GM21447 (cell line): Measurements from ENCODE around the gene ADPRHL1.

ENCODE experiments used
- ATAC-seq: cut with Tn5 transposase; IDR thresholded peaks from one replicate; pipeline ENCODE4 v1.9.1; 2021; ENCODE audit not compliant: unreplicated experiment

ADPRHL1 gene

DNA sequence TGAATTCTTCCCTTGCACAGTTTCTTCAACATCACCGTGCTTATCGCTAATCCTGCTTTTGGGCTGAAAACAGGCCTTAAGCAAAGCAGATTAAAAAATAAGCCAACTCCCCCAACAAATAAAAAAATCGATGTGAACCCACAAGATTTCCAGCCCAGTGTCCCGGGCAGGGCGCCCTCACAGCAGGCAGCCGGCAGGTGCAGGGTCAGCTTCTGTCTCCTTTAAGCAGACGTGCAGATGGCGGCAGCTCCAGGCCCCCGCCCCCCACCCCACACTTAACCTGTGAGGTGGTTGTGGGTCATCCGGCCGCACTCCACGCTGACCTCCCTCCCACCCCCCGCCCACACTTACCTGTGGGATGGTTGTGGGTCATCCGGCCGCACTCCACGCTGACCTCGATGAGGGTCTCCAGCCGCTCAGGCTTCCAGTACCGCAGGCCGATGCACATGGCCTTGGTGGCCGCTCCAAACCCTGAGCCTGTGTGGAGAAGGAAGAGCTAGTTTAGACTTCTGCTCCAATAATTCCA, 19.8 kb downstream of the ADPRHL1 start:
- no peak for ATAC-seq

DNA sequence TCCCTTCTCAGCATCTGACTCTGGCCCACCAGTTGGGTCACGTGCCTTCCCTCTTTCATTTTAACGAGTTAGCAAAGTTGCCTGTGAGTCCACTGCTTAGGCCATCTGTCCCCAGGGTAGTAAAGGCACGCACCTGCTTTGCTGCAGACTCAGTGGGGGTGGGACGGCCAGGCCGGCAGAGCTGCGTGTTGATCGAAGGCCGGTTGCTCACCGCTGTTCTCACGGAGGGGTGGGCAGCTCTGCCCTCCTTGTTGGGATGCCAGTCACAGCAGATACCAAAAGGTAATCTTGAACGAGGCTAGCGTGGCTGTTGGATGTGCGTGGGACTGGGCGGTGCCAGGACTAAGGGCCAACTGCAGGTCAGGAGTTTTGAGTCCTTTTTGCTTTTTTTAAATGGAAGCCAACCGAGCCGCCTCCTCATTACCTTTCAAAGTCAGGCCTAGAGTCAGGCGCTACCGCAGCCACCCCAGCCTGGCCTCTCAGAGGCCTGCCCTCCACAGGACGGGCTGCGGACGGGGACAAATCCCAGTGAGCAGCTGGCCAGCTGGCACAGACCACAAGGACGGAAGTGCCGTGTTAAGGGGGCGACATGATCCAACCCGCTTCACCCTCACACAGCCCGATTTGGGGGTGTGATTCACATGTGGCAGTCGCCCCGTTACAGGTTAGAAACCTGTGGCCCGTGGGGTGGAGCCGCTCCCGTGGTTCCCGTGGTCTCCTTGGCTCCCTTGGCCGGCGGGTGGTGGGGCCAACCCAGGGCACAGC, 20.6 kb downstream of the ADPRHL1 start:
- no peak for ATAC-seq

DNA sequence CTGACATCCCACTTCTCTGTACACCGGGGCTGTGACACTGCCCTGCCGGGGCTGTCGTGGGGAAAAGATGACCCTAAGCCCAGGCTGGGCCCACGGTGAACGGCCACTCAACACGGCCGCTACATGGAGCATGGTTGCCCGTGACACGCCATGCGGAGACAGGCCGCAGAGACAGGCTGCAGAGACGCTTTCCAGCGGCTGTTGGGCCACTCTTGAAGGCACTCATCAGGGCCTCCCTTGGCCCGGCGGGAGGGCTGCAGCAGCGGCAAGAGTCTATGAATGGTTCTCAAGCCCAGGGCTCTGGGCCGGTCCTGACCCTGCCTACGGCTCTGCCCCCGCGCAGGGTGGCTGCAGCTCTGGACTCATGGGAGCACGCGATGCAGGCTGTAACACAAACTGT, 22.1 kb downstream of the ADPRHL1 start:
- ATAC-seq, result no peak

DNA sequence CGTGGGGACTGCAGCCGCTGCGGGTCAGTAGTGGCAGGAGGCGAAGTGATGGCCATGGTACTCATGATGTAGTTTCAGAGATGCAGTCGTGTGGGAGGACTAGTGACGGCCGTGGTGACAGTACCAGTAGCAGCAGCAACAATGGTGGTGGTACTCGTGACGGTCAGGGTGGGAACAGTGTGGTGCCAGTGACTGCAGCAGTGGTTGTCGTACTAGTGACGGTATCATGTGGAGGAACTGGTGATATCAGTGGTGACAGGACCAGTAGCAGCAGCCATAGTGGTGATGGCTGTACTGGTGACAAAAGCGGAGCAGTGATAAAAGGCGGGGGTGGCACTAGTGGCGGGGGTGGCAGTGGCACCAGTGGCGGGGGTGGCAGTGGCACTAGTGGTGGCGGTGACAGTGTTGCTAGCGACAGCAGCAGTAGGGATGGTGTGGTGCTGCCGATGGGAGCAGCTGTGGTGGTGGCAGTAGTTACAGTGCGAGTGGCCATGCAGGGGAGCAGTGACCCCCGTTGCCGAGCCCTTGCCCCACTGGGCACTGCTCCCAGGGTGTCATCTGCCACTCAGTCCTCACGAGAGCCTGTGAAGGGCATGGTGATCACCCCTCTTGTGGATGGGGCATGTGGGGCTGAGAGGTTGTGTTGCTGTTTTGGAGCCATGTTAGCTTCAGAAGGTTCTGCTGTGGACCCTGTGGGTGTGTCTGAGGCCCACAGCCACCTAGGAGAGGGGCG, 22.7 kb downstream of the ADPRHL1 start:
- ATAC-seq, result no peak

DNA sequence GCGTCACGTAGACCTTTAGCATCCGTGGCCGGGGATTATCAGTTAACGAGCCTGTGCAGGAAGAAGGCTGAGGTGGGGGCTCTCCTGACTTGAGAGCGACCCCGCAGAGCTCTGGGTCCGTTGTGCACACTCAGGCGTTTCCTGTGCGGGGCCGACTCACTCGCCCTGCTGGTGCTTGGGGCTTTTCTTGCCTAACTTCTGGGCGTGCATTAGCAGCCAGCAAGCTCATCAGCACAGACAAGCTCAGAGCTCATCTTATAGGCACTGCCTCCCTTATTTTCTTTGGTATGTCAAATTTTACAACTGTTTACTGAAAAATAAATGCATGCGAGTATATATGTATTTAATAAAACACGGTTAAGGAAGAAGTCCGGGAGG, 23.7 kb downstream of the ADPRHL1 start:
- ATAC-seq, result no peak

DNA sequence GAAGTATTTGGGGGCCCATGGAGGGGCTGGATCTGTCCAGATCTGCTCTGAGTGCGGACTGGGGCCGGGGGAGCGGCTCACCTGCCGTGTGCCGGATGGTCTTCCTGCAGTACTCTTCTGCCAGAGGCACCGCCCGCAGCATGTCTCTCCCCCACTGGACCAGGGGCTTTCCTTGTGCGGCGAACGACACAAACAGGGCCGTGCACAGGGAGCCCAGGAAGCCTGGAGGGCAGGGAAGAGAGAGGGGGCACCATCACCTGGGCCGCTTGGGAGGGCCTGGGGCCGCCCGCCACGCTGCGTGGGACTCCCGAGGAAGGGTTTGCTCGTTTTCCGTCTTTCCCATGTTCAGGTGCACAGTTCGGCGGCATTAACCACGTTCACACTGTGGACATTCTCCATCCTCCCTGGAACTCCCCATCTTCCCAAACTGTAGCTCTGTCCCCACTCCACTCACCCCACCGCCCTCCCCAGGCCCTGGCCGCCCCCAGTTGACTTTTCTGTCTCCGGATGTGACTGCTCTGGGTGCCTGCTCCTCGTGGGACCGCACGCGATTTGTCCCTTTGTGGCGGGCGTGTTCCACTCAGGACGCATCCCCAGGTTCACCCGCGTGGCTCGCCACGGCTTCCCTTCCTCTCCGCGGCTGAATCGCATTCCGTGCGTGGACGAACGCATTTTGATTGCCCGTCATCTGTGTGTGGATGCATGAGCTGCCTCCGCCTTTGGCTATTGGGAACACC, 24.2 kb downstream of the ADPRHL1 start:
- no peak for ATAC-seq

- ATAC-seq, result no peak
Measured at GRCh38 chr13:113428469-113428865, 24.8 kb downstream of the ADPRHL1 start.

- no peak for ATAC-seq
Measured at GRCh38 chr13:113427562-113428468, 25.5 kb downstream of the ADPRHL1 start.

- ATAC-seq, result no peak
Measured at GRCh38 chr13:113426591-113426986, 26.7 kb downstream of the ADPRHL1 start.

DNA sequence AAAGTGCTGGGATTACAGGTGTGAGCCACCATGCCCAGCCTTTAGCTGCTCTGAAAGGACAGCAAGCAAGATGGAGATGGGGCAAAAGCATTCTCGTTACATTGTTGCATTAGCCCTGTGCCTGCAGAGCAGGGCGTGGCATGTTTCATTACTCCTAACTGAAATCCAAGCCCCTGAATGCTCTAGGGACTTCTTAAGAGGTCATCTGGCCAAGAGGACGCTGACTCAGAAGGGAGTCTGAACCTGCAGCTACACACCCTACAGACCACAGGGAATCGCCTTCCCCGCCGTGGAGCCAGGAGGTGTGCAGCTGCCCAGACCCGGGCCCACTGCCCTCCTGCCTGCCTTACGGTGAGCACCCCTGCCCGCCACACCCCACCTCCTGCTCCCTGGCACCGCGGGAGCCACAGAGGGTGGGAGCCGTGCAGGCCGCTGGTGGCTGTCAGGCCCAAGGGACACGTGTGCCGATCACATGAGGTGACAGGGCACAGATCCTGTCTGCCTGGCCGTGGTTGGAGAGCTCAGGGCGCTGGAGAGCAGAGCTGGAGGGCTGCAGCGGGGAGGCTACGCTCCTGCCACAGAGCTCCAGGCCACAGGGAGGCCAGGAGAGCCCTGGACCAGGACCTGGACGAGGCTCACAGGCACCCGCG, 27.2 kb downstream of the ADPRHL1 start:
- no peak for ATAC-seq

- ATAC-seq, result no peak
Measured at GRCh38 chr13:113423520-113424163, 29.6 kb downstream of the ADPRHL1 start.

- ATAC-seq, result no peak
Measured at GRCh38 chr13:113422807-113423519, 30.3 kb downstream of the ADPRHL1 start.

- ATAC-seq, result no peak
Measured at GRCh38 chr13:113421673-113422270, 31.5 kb downstream of the ADPRHL1 start.

GRCh38 chr13:113420833-113421600, 32.3 kb downstream of the ADPRHL1 start:
- ATAC-seq, result no peak

- no peak for ATAC-seq
Measured at GRCh38 chr13:113420232-113420631, 33.1 kb downstream of the ADPRHL1 start.

DNA sequence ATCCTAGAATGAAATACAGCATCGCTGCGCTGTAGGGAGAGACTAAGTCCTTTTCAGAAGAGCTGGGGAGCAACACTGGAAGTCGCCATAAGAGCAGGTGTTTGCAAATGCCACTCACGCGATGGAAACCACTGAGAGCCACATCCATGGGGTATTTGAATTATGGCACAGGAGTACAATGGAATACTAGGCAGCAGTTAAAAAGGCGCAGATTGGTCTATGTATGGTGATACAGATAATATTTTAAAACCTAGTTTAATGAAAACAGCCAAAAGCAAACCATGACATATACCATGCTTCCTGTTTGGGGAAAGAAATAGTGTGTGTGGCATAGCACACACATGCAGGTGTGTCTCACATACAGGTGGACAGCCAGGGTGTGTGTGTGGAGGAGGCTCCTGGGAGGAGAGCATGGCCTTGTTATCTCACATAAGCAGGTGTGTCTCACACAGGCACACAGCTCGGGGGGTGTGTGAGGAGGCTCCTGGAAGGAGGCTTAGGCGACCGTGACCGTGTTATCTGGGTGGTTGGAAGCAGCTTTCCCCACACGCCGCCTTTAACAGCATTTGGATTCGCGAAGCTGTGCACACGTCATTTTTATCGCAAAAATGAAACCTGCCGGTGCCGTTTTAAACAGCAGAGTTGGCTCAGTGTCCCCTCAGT, 33.6 kb downstream of the ADPRHL1 start:
- ATAC-seq, result no peak

DNA sequence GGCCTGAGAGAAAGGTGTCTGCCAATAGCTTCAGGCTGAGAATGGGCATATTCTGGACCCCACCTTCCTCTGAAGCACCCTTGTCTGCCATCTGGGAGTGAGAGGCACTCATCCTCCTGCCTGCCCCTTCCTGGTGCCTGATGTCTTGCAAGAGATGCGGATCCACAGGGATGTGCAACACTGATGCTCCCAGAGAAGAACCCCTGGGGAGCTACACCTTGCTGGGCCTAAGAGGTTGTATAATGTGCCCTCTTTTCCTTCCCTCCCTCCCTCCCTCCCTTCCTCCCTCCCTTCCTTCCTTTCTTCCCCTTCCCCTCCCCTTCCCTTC, 34.6 kb downstream of the ADPRHL1 start:
- ATAC-seq, result no peak
